Measurements from ENCODE around the gene FCER1G. TPM values are rescaled to one million over a fixed set of nuclear protein-coding genes. Genes with fewer than 3 reads are reported as not detected.
"Not testable (repeated sequence)": the region's sequence is repeated elsewhere in the genome, so short reads cannot be mapped to it uniquely, and the experiment has no call there.

Gene FCER1G
- total RNA-seq, 1 experiment from 2014 or later = not detected

DNA sequence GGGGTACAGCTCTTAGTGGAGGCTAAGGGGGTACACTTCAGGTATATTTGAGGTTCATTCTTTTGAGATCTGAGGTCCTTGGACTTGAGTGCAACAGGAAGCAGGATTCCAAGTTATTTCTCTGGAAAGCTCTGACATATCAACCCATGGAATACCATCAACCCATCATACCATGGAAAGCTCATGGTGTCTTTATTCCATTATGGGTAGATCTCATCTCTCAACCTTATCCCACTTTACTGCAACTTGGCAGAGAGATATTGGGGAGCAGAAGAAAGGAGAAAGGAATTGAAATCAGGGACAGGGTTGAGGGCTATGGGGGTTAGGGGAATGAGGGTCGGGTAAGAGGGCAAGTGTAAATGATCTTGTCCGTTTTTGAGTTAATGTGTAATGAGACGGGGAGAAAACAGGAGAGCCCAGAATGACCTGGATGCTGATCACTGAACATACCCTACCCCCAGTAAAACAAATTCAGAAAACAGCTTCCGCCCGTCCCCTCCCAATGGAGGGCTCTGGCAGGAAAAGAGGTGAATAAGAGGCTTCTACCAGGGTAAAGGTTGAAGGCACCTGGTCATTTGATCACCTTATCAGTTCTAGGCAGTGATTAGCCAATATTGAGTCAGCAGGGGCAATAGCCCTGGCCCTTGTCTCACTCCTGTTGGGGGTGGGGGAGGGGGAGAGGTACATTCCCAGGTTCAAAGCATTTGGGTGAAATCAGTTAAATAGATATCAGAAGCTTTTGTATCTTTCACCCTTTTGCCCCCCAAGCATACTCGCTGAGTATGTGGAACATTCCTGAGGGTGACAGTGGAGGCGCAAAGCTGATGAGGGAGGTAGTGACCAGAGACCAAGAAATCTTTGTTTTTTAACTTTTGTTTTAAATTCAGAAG is 9.0 kb downstream of the FCER1G start:
- in situ Hi-C loops (cut with HindIII; ENCODE audit: low pct_unique_long_range_greater_than_20kb, low sequenced_read_pairs) = loop anchor here (25.0 kb wide), 1 partner anchor 163 kb away; no protein-coding TSS in a partner anchor
- no peak for DNase-seq (ENCODE audit: low read depth)

DNA sequence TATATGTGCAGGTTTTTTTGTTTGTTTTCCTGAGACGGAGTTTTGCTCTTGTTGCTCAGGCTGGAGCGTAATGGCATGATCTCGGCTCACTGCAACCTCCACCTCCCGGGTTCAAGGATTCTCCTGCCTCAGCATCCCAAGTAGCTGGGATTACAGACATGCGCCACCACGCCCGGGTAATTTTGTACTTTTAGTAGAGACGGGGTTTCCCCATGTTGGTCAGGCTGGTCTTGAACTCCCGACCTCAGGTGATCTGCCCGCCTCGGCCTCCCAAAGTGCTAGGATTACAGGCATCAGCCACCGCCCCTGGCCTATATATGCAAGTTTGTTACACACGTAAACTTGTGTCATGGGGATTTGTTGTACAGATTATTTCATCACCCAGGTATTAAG is 9.6 kb downstream of the FCER1G start:
- in situ Hi-C loops (cut with HindIII; ENCODE audit: low pct_unique_long_range_greater_than_20kb, low sequenced_read_pairs) = loop anchor here (25.0 kb wide), 1 partner anchor 163 kb away; no protein-coding TSS in a partner anchor
- not testable (repeated sequence) for DNase-seq (ENCODE audit: low read depth)

DNA sequence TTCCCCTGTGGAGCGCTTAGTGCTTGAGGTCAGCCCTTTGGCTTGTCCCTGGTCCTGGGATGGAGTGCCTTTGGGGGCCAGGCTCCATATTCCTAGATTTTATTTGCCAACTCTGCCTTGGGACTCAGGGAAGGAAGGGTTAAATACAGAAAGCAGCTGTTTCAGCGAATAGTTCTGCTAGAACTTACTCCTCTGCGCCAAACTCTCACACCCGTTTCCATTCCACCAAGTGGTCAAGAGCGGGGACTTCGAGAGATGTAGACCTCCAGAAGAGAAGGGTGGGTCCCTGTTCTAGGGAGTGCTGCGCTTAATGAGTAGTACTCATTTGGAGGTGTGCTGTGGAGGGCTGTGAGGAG is 10.1 kb downstream of the FCER1G start:
- DNase-seq (ENCODE audit: low read depth) = no peak
- in situ Hi-C loops (cut with HindIII; ENCODE audit: low pct_unique_long_range_greater_than_20kb, low sequenced_read_pairs) = no loop called here

DNA sequence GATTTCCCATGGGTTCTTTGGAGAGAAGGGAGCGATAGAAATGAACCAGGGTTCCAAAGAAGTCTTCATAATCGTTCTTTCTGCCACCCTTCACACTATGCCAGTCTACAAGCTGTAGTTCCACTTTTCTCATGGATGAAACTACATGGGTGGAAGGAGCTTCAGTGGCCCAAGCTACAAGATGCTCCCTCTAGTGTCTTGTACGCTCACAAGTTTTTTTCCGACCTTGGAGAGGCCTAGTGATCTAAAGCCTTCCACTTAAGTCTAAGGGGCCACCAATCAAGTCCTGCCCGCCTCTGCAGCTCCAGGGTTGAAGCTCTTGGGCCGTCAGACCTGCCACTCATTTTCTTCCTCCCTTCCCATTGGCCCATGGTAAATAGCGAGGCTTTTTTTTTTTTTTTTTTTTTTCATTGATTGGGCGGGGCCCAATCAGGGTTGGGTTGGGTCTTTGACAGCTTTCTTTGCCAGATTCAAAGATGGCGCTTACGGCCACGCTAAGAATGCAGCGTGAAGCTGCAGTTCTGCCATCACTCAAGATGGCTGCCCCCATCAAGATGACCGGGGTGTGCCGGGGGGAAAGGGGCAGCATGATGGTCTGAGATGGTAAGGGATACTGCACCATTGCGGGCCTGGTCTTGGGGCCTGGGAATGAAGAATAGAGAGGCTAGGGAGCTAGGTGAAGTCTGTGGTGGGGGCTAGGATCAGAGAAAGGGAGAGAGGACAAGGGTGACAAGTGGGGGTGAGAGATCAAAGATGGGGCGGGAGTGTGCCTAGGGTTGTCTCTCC is 10.6 kb downstream of the FCER1G start, which contains the start of gene TOMM40L:
TSS of gene TOMM40L (plus strand) at position 527 of the 786 bp plus-strand sequence. CDS start 430 bp downstream, outside the sequence.
- in situ Hi-C loops (cut with HindIII; ENCODE audit: low pct_unique_long_range_greater_than_20kb, low sequenced_read_pairs) = no loop called here
- DNase-seq (ENCODE audit: low read depth) = peak; percentile 100

DNA sequence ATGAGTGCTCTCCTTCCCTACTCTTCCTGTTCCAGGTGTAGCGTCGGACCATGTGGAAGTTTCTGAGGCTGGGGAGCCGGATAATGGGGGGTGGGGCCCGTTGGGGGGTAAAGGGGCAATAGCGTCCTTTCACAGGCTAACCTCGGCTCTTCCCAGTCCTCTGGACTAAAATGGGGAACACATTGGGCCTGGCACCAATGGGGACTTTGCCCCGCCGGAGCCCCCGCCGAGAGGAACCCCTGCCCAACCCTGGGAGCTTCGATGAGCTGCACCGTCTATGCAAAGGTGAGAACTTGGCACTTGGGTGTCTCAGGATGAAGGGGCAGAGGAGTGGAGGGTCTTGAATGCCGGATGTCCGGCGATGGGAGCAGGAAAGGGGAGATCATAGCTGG is 11.2 kb downstream of the FCER1G start:
- in situ Hi-C loops (cut with HindIII; ENCODE audit: low pct_unique_long_range_greater_than_20kb, low sequenced_read_pairs) = no loop called here
- DNase-seq (ENCODE audit: low read depth) = no peak

DNA sequence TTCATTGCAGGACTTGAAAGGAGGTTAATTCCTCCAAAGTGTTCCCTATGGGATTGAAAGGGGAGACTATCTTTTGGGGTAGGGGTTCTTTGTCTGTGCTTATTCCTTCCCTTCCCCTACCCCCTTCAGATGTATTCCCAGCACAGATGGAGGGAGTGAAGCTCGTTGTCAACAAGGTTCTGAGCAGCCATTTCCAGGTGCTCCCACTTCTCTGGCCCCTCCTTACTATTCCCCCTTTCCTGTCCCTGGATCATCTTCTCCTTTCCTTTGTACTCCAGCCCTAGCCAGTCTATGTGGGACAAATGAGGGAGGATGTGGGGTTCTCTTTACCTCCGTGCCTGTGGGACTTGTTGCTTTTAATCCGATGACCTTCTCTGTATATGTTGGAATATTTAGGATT is 11.7 kb downstream of the FCER1G start:
- in situ Hi-C loops (cut with HindIII; ENCODE audit: low pct_unique_long_range_greater_than_20kb, low sequenced_read_pairs) = no loop called here

DNA sequence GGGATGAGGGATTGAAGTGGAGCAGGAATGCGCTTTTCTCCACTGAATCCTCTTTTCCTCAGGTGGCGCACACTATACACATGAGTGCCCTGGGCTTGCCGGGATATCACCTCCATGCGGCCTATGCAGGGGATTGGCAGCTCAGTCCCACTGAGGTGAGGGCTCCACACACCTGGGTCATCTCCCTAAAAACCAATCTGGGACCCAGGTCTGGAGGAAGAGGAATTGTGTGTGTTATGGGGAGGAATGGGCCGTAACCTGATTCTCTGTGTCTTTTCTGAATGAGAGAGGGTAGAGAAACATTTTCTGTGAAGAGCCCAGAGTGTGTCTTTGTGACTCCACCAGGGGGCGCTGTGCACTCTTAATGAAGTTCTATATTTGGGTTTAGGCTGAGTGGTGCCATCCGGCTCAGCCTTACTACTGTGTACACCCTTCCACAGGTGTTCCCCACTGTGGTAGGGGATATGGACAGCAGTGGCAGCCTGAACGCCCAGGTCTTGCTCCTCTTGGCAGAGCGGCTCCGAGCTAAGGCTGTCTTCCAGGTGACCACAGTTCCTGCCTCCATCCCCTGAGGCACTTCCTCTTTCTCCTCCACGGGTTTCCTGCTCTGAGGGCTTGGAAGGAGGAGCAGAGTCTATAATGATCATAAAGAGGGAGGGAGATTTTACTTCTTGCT is 12.2 kb downstream of the FCER1G start:
- in situ Hi-C loops (cut with HindIII; ENCODE audit: low pct_unique_long_range_greater_than_20kb, low sequenced_read_pairs) = no loop called here
- peak; percentile 54 for DNase-seq (ENCODE audit: low read depth)

More for the DNA sequence above, 11.7 kb downstream of the FCER1G start:
- no peak for DNase-seq (ENCODE audit: low read depth)

DNA sequence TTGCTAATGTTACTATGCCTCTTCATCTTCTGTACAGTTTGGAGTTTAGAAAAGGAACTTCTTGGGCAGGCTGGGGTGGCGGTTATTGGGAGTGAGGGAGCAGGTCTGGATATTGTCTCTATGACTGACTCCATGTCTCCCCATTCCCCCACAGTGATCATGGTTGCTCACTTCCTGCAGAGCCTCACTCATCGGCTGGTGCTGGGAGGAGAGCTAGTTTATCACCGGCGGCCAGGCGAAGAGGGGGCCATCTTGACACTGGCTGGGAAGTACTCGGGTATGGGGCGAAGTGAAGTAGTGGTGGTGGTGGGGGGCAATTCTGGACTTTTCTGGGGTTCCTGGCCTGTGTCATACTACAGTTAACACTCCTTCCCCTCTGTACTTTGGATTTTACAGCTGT is 12.9 kb downstream of the FCER1G start:
- in situ Hi-C loops (cut with HindIII; ENCODE audit: low pct_unique_long_range_greater_than_20kb, low sequenced_read_pairs) = no loop called here

DNA sequence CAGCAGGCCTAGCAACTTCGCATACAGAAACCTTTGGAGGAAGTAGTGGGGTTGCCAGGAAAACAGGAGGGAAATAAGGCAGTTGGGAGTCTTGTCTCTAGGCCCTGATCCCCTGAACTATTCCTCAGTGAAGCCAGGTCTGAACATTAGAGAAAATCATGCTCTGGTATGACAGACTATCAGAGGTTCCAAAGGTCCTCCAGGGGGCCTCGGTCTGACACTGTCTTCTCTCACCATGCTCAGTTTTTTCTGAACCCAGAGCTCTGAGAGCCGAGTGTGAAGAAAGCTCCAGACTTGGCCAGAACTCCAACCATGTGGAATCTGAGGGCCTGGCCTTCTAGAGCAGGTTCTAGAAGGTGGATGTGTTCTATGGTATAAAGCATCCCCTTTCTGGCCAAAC is 14.8 kb downstream of the FCER1G start:
- in situ Hi-C loops (cut with HindIII; ENCODE audit: low pct_unique_long_range_greater_than_20kb, low sequenced_read_pairs) = no loop called here
- DNase-seq (ENCODE audit: low read depth) = no peak

More for the DNA sequence above, 12.9 kb downstream of the FCER1G start:
- no peak for DNase-seq (ENCODE audit: low read depth)

DNA sequence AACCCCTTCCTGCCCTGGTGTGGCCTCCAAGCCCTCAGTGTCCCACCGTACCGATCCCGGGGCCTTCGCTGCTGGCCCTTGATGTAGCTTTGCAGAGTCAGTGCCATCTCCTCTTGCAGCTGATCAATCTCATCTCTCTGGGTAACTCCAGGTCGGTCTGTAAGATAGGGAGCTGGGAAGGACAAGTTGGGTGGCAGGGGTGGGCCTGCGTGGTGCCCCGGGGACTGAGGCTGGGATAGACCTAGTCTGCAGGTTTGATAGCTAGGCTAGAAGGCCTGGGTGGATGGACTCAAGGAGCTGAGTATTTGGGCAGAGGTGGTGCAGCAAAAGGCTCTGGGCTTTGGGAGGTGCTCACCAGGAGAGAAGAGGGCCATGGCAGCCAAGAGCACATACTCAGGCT is 15.7 kb downstream of the FCER1G start:
- in situ Hi-C loops (cut with HindIII; ENCODE audit: low pct_unique_long_range_greater_than_20kb, low sequenced_read_pairs) = no loop called here
- DNase-seq (ENCODE audit: low read depth) = no peak

DNA sequence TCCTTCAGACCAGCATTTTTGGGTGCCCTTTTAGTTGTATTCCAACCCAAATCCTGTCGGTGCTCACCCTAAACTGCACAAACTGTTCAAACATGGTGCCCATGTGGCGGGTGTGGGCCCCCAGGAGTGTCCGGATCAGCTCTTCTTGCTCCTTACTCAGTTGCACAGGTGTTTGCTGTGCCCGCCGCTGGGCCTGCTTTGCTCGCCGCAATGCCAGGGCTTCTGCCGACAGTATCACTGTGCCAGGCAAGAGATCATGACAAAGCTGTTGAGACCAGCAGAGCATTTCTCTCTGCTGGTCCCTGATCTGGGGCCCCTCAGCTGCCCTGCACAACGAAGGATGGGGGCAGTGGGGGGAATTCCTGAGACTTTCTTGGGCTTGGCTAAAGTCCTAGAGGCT is 18.0 kb downstream of the FCER1G start:
- in situ Hi-C loops (cut with HindIII; ENCODE audit: low pct_unique_long_range_greater_than_20kb, low sequenced_read_pairs) = no loop called here
- no peak for DNase-seq (ENCODE audit: low read depth)

DNA sequence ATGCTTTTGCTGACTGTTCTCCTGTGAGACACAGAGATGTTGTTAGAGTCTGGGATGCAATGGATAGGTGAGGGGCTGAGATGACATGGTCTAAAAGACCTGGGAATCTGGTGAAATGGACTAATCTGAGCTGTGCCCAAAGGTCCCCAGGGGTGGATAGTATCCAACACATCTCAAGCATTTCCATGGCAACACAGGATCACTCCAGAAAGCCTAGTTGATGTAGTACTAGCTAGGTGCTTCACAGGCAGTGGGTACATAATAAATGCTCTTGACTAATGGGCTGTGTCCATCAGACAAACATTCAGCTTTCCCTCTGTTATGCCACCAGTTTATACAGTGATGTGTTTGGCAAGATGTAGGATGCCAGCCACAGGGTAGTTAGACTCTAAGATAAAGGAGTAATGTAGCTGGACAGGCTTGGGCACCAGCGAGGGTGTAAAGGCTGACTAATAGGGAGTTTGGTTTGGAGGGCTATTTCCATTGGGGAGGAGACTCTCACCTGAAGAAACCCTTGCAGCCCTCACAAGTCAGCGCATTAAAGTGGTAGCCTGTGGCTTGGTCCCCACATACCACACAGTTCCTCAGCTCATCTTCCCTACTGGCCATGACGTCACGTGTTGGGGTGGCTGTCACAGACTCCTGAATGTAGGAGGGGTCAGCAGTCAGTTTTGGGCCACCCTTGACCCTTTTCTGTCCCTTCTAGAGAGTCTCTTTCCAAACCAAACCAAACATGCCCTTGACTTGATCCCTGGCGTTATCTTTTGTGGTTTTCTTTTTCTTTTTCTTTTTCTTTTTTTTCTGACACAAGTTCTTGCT is 21.1 kb downstream of the FCER1G start:
- in situ Hi-C loops (cut with HindIII; ENCODE audit: low pct_unique_long_range_greater_than_20kb, low sequenced_read_pairs) = no loop called here
- DNase-seq (ENCODE audit: low read depth) = no peak

DNA sequence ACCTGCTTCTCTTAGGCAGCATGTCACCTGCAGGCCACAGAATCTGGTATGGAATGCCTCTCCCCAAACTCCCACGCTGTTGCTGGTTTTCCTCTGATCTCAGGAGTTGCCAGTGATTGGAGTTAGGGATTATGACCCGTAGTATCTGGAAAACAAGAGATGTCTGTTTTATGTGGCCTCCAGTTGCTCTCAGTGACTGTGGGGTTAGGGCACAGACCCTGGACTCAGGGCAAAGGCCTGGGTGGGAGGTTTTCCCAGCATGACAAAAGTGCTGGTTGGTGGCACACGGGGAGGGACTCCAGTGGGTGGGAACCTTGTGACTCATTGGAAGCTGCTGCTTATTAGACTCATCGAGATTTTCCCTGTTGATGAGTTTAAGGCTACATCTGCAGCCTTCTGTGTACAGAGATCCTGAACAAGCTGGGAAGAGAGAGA is 23.0 kb downstream of the FCER1G start, which contains the start of gene NR1I3:
TSS of gene NR1I3 (minus strand) at position 165 of the 435 bp plus-strand sequence. CDS start 1,638 bp downstream, outside the sequence.
- in situ Hi-C loops (cut with HindIII; ENCODE audit: low pct_unique_long_range_greater_than_20kb, low sequenced_read_pairs) = no loop called here
- DNase-seq (ENCODE audit: low read depth) = no peak

DNA sequence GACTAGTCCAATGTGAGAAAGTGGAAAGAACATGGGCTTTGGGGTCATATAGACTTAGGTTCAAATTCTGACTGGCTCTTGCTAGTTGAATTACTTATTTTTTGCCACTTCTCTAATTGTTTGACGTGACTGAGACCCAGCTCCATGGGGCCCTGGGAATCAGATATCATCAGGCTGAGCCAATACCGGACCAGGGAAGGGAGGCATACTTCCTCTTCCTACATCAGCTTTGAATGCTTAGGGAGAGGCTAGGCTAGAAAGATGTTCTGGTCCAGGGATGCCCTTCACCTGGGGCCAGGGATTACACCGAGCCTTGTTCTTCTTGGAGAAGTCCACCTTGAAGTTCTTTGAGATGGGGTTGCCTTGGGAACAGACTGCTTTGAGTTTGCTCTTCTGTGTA is 26.6 kb downstream of the FCER1G start:
- in situ Hi-C loops (cut with HindIII; ENCODE audit: low pct_unique_long_range_greater_than_20kb, low sequenced_read_pairs) = no loop called here
- DNase-seq (ENCODE audit: low read depth) = no peak

DNA sequence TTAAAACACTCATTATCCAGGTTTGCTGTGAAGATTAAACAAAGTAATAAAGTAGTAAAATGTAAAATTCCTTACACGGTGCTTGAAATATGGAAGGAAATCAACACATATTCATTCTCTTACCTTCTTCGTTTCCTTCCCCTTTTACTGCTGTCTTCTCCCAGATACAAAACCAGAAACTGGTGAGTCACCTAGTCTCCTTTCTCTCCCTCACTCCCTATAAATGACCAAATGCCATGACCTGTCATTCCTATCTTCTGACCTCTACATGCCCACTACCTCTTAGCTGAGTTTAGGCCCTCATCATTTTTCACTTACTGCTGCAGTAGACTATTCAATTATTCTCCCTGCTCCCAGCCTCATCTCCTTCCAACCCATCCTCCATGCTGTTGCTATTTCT is 27.2 kb downstream of the FCER1G start:
- DNase-seq (ENCODE audit: low read depth) = no peak
- in situ Hi-C loops (cut with HindIII; ENCODE audit: low pct_unique_long_range_greater_than_20kb, low sequenced_read_pairs) = no loop called here

DNA sequence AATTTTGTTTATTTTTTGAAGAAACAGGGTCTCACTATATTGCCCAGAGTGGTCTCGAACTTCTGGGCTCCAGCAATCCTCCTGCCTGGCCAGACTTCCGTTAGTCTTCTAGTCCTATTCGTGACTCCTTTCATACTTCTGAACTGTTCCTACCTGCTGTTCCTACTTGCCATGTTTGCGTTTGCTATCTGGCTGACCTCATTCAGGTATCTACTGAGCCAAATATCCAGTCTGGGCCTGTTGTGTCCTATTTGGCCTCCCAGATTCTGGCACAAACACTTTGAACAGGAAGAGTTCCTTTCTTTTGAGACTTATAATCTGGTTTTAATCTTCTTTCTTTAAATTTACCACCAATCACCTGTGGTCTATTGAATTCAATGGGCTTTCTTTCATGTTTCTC is 29.8 kb downstream of the FCER1G start:
- in situ Hi-C loops (cut with HindIII; ENCODE audit: low pct_unique_long_range_greater_than_20kb, low sequenced_read_pairs) = no loop called here

DNA sequence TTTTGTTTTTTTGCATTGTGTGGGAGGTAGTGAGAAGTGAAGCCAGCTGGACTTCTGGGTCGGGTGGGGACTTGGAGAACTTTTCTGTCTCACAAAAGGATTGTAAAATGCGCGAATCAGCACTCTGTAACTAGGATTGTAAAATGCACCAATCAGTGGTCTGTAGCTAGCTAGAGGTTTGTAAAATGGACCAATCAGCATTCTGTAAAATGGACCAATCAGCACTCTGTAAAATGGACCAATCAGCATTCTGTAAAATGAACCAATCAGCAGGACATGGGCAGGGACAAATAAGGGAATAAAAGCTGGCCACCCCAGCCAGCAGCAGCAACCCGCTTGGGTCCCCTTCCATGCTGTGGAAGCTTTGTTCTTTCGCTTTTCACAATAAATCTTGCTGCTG is 35.0 kb downstream of the FCER1G start:
- in situ Hi-C loops (cut with HindIII; ENCODE audit: low pct_unique_long_range_greater_than_20kb, low sequenced_read_pairs) = not testable (repeated sequence)

More for the DNA sequence above, 29.8 kb downstream of the FCER1G start:
- DNase-seq (ENCODE audit: low read depth) = no peak

DNA sequence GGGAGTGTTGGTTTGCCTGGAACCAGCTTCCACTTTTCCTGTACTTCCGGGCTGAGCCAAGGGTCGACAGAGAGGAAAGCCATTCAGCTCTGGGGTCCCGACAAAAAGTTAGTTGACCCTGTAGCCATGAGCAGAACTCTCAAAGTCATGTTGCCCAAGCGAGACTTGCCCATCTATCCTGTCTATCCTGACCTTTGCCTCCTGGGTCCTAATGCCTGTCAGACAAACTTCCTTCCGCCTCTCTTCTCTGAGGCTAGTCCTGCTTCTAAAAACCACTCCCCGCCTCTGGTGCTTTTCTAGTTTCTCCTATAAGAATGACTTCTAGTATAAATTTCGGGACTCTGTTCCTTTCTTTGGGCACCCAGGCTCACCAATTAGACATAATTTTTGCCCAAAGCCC is 35.7 kb downstream of the FCER1G start:
- DNase-seq (ENCODE audit: low read depth) = no peak
- in situ Hi-C loops (cut with HindIII; ENCODE audit: low pct_unique_long_range_greater_than_20kb, low sequenced_read_pairs) = no loop called here

More for the DNA sequence above, 35.0 kb downstream of the FCER1G start:
- DNase-seq (ENCODE audit: low read depth) = not testable (repeated sequence)
